K562 (cell line): ENCODE measurements around the gene ADK. TPM values are rescaled to one million over a fixed set of nuclear protein-coding genes. Genes with fewer than 3 reads are reported as not detected.

Source experiments
- ATF1 ChIP-seq, 2 experiments: fragments of 450-650 bp in 1 of 2; IDR thresholded peaks; 2 replicates each; pipeline ENCODE4 v1.6.1; 2016; ENCODE audit warnings: missing compliant biosample characterization in 1 of 2, missing genetic modification characterization in 1 of 2
- ATF3 ChIP-seq, 2 experiments: fragments of 450-650 bp in 1 of 2; sonication (generic) in 1 of 2; formaldehyde crosslinking in 1 of 2; IDR thresholded peaks in 1 of 2; conservative IDR thresholded peaks in 1 of 2; 2 replicates each; pipeline versions ENCODE4 v1.6.1 to v1.8.1; 2016 to 2023; ENCODE audit warnings: mild to moderate bottlenecking in 2 of 2, moderate library complexity in 2 of 2, inconsistent platforms in 1 of 2, missing genetic modification reagents in 1 of 2
- BHLHE40 ChIP-seq: IDR thresholded peaks from 2 replicates; pipeline ENCODE4 v1.6.1; 2011; ENCODE audit warnings: low read length, improper control_type of control experiment
- FOSL1 ChIP-seq: fragments of 200-800 bp; sonication (Bioruptor generic); conservative IDR thresholded peaks from 2 replicates; pipeline ENCODE4 v1.6.1; 2016; ENCODE audit warnings: missing genetic modification characterization, missing compliant biosample characterization
- FOXK2 ChIP-seq, 2 experiments: fragments of 450-650 bp; IDR thresholded peaks in 1 of 2; conservative IDR thresholded peaks in 1 of 2; 2 replicates each; pipeline ENCODE4 v1.6.1; 2016; ENCODE audit warnings: low read depth in 2 of 2, mild to moderate bottlenecking in 1 of 2
- MEIS2 ChIP-seq: fragments of 450-650 bp; IDR thresholded peaks from 2 replicates; pipeline ENCODE4 v1.6.1; 2014; ENCODE audit warnings: mild to moderate bottlenecking; ENCODE audit not compliant: partially characterized antibody
- NRF1 ChIP-seq, 2 experiments: fragments of 450-650 bp; IDR thresholded peaks in 1 of 2; conservative IDR thresholded peaks in 1 of 2; 2 replicates each; pipeline ENCODE4 v1.6.1; 2014; ENCODE audit warnings: mild to moderate bottlenecking in 2 of 2
- PBX2 ChIP-seq, 2 experiments: IDR thresholded peaks in 1 of 2; conservative IDR thresholded peaks in 1 of 2; 2 replicates each; pipeline ENCODE4 v1.6.1; 2016; ENCODE audit warnings: low read depth in 2 of 2, mild to moderate bottlenecking in 1 of 2, missing compliant biosample characterization in 1 of 2, missing genetic modification characterization in 1 of 2, moderate library complexity in 1 of 2
- PKNOX1 ChIP-seq: fragments of 450-650 bp; IDR thresholded peaks from 2 replicates; pipeline ENCODE4 v1.6.1; 2016
- PURB ChIP-seq: sonication (generic); formaldehyde crosslinking; IDR thresholded peaks from 2 replicates; pipeline ENCODE4 v1.9.0; 2021; ENCODE audit warnings: low read depth, mild to moderate bottlenecking, missing genetic modification reagents
- SOX6 ChIP-seq: fragments of 450-650 bp; IDR thresholded peaks from 2 replicates; pipeline ENCODE4 v1.6.1; 2014; ENCODE audit warnings: mild to moderate bottlenecking
- TCF3 ChIP-seq: sonication (generic); formaldehyde crosslinking; IDR thresholded peaks from 2 replicates; pipeline ENCODE4 v1.4.0; 2020; ENCODE audit warnings: mild to moderate bottlenecking, missing genetic modification reagents
- TEAD4 ChIP-seq, 2 experiments: sonication (generic) in 1 of 2; formaldehyde crosslinking in 1 of 2; IDR thresholded peaks; 2 replicates each; pipeline versions ENCODE4 v1.6.1 to v1.8.0; 2012 to 2022; ENCODE audit warnings: borderline replicate concordance in 1 of 2, inconsistent platforms in 1 of 2, low read length in 1 of 2, mild to moderate bottlenecking in 1 of 2, missing genetic modification reagents in 1 of 2
- ZFP30 ChIP-seq: fragments of 250-450 bp; sonication (Bioruptor Pico); IDR thresholded peaks from 2 replicates; pipeline ENCODE4 v1.8.0; 2022; ENCODE audit warnings: moderate library complexity, mild to moderate bottlenecking, inconsistent platforms, borderline replicate concordance
- ZNF12 ChIP-seq: sonication (generic); formaldehyde crosslinking; IDR thresholded peaks from 2 replicates; pipeline ENCODE4 v1.4.0; 2020; ENCODE audit warnings: mild to moderate bottlenecking, missing genetic modification reagents
- polyA plus RNA-seq, 8 experiments: library from polyadenylated mRNA; depleted of rRNA in 4 of 8; stranded (reverse) in 5 of 8; unstranded in 3 of 8; fragments of >200 nt; fragmentation: Nextera tagmentation in 2 of 8; fragmentation: Illumina TruSeq in 1 of 8; extraction: Ambion mirVana in 2 of 8; extraction: Trizol in 1 of 8; gene quantifications; 2 replicates each; pipeline versions ENCODE4 v1.2.1 to v1.2.3, GENCODE V29; 2011 to 2014; ENCODE audit warnings: inconsistent platforms in 1 of 8, missing spikeins in 1 of 8
- total RNA-seq, 7 experiments: library from RNA; depleted of rRNA in 6 of 7; stranded (reverse); fragments of >200 nt in 6 of 7; fragmentation: Illumina TruSeq in 2 of 7; extraction: Trizol in 2 of 7; gene quantifications; 2 replicates each; pipeline versions ENCODE4 v1.2.1 to v1.2.3, GENCODE V29; 2011 to 2021; ENCODE audit warnings: low replicate concordance in 1 of 7
- TF ChIP-seq, protein P1 (sequence below): fragments of 250-450 bp; sonication (Bioruptor Pico); IDR thresholded peaks from 2 replicates; pipeline ENCODE4 v1.5.1; 2021; ENCODE audit warnings: mild to moderate bottlenecking
- TF ChIP-seq, protein P2 (sequence below): IDR thresholded peaks from 3 replicates; pipeline ENCODE4 v1.6.1; 2011; ENCODE audit warnings: borderline replicate concordance, mild to moderate bottlenecking; ENCODE audit not compliant: insufficient read length, insufficient read depth

The ADK gene
- total and polyA plus RNA-seq, 9 of the 15 experiments (the other 6 are each of a cell fraction or from before 2014, with no cell fraction given), result 54.2 to 97.8 (median 73.6) TPM

DNA sequence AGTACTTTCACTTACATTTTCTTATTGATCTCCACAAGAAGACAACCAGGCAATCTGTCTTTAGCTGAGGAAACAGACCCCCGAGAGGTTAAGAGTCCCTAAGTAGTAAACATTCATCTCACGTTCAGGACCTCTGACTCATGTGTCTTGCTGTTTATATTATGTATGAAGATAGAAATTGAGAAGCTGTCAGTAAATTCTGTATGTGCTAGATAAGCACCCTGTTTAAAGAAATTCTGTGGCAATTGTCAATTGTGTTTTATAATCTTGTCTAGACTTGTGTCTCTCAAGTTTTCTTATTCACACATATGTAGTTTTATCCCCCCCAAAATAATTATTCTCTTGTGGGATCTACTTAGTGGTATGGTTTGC is 14.5 kb downstream of the ADK start (continued):
- TF ChIP-seq PKNOX1 (peak; percentile 68), FOXK2 (conservative IDR thresholded peaks at IDR 0.05 in 1 of 2, IDR thresholded peaks at IDR 0.05 in 1 of 2; ENCODE audit: low read depth in 2 of 2) (peak; percentile 63 to 78; a peak in 3 of 4 replicates), PURB (CRISPR knock-in tag) (no peak), ZFP30 (CRISPR knock-in tag) (no peak), MEIS2 (peak; percentile 66), TCF3 (peak; percentile 53), TEAD4 (IDR thresholded peaks at IDR 0.05; ENCODE audit: low read length) (peak; percentile 37), TEAD4 (CRISPR knock-in tag; IDR thresholded peaks at IDR 0.05; ENCODE audit: borderline replicate concordance) (no peak), PBX2 (CRISPR knock-in tag; IDR thresholded peaks at IDR 0.05; ENCODE audit: low read depth) (no peak), PBX2 (tag; conservative IDR thresholded peaks at IDR 0.05; ENCODE audit: low read depth) (0 out of 2 replicates have a peak, but pooled peaks have one; percentile 20), BHLHE40 (peak; percentile 61; the same call in 1 of the 2 replicates), SOX6 (peak; percentile 64; the same call in 1 of the 2 replicates), FOSL1 (tag) (peak; percentile 57), NRF1 (conservative IDR thresholded peaks at IDR 0.05 in 1 of 2, IDR thresholded peaks at IDR 0.05 in 1 of 2) (no peak), ATF1 (CRISPR knock-in tag; IDR thresholded peaks at IDR 0.05) (no peak), ATF1 (tag; IDR thresholded peaks at IDR 0.05) (no peak), ATF3 (IDR thresholded peaks at IDR 0.05) (peak; percentile 42), ATF3 (CRISPR knock-in tag; conservative IDR thresholded peaks at IDR 0.05) (no peak), ZNF12 (no peak)
- TF ChIP-seq, protein P1, sequence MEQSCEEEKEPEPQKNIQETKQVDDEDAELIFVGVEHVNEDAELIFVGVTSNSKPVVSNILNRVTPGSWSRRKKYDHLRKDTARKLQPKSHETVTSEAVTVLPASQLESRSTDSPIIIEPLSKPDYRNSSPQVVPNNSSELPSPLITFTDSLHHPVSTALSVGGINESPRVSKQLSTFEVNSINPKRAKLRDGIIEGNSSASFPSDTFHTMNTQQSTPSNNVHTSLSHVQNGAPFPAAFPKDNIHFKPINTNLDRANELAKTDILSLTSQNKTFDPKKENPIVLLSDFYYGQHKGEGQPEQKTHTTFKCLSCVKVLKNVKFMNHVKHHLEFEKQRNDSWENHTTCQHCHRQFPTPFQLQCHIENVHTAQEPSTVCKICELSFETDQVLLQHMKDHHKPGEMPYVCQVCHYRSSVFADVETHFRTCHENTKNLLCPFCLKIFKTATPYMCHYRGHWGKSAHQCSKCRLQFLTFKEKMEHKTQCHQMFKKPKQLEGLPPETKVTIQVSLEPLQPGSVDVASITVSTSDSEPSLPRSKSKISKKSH (CRISPR knock-in tag), result no peak
- TF ChIP-seq, protein P2, sequence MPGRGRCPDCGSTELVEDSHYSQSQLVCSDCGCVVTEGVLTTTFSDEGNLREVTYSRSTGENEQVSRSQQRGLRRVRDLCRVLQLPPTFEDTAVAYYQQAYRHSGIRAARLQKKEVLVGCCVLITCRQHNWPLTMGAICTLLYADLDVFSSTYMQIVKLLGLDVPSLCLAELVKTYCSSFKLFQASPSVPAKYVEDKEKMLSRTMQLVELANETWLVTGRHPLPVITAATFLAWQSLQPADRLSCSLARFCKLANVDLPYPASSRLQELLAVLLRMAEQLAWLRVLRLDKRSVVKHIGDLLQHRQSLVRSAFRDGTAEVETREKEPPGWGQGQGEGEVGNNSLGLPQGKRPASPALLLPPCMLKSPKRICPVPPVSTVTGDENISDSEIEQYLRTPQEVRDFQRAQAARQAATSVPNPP, result no peak
